Keratinocyte (primary cell): ENCODE measurements around the gene TP53INP2. TPM values are rescaled to one million over a fixed set of nuclear protein-coding genes. Genes with fewer than 3 reads are reported as not detected.

Experiments
- DNase-seq: peaks from one replicate; pipeline ENCODE4 v3.0.0-alpha.2; 2011; ENCODE audit warnings: low read depth, missing footprints, low spot score
- FAIRE-seq: peaks from 2 replicates; lab custom pipeline; 2011; peaks lifted over from hg19 to GRCh38; lab: Jason Lieb, UNC
- H2AFZ ChIP-seq: 2 replicates; pipeline ENCODE4 v1.6.0; 2012; ENCODE audit warnings: low read length, control low read depth, inconsistent platforms; ENCODE audit not compliant: control insufficient read depth
- H3K27ac ChIP-seq: 2 replicates; pipeline ENCODE4 v1.5.1; 2011; ENCODE audit warnings: low read length; ENCODE audit not compliant: control insufficient read depth, insufficient read depth
- H3K27me3 ChIP-seq: 3 replicates; pipeline ENCODE4 v1.6.0; 2011; ENCODE audit warnings: low read length; ENCODE audit not compliant: control insufficient read depth, insufficient read depth; ENCODE audit errors: extremely low read depth
- H3K36me3 ChIP-seq, 2 experiments: 2 replicates in 1 of 2; 3 replicates in 1 of 2; pipeline ENCODE4 v1.5.1; 2011; ENCODE audit warnings: low read length in 2 of 2, mild to moderate bottlenecking in 1 of 2; ENCODE audit not compliant: control insufficient read depth in 2 of 2, insufficient read depth in 2 of 2; ENCODE audit errors: extremely low read depth in 1 of 2
- H3K4me1 ChIP-seq: 3 replicates; pipeline ENCODE4 v1.5.1; 2011; ENCODE audit warnings: low read length; ENCODE audit not compliant: control insufficient read depth, insufficient read depth; ENCODE audit errors: extremely low read depth
- H3K4me2 ChIP-seq: 3 replicates; pipeline ENCODE4 v1.6.0; 2011; ENCODE audit warnings: low read depth, low read length; ENCODE audit not compliant: control insufficient read depth, insufficient read depth; ENCODE audit errors: extremely low read depth
- H3K4me3 ChIP-seq, 3 experiments: fragments of 200-600 bp in 1 of 3; sonication (generic) in 1 of 3; 2 replicates in 2 of 3; 3 replicates in 1 of 3; pipeline ENCODE4 v1.5.1; 2011 to 2016; ENCODE audit warnings: low read length in 3 of 3, mild to moderate bottlenecking in 3 of 3, control low read depth in 2 of 3, inconsistent platforms in 1 of 3, low read depth in 1 of 3, mixed read lengths in 1 of 3, mixed run types in 1 of 3, moderate library complexity in 1 of 3; ENCODE audit not compliant: control insufficient read depth in 2 of 3, insufficient read depth in 2 of 3; ENCODE audit errors: extremely low read depth in 1 of 3
- H3K79me2 ChIP-seq: 2 replicates; pipeline ENCODE4 v1.6.0; 2012; ENCODE audit warnings: low read length; ENCODE audit not compliant: control insufficient read depth, insufficient read depth
- H3K9ac ChIP-seq: 3 replicates; pipeline ENCODE4 v1.6.0; 2011; ENCODE audit warnings: low read length; ENCODE audit not compliant: control insufficient read depth, insufficient read depth; ENCODE audit errors: extremely low read depth
- H3K9me1 ChIP-seq: 3 replicates; pipeline ENCODE4 v1.6.0; 2011; ENCODE audit warnings: low read length; ENCODE audit not compliant: control insufficient read depth, insufficient read depth; ENCODE audit errors: extremely low read depth
- H3K9me3 ChIP-seq: 2 replicates; pipeline ENCODE4 v1.5.1; 2012; ENCODE audit warnings: low read depth, low read length; ENCODE audit not compliant: control insufficient read depth
- H4K20me1 ChIP-seq: 3 replicates; pipeline ENCODE4 v1.6.0; 2011; ENCODE audit warnings: low read length; ENCODE audit not compliant: control insufficient read depth, insufficient read depth; ENCODE audit errors: extremely low read depth
- EZH2 ChIP-seq: IDR thresholded peaks from one replicate; pipeline ENCODE4 v1.6.1; 2012; ENCODE audit warnings: inconsistent platforms, mild to moderate bottlenecking, low read length, moderate library complexity
- dilution Hi-C: fragments of 300-500 bp; cut with MboI; formaldehyde crosslinking; loops from one replicate; pipeline ENCODE4 v1.7.0; 2020; ENCODE audit warnings: low sequenced_read_pairs; ENCODE audit not compliant: extremely low pct_ligation_motif_present
- polyA plus RNA-seq, 5 experiments: library from polyadenylated mRNA; depleted of rRNA in 3 of 5; stranded (reverse) in 3 of 5; stranded (forward) in 1 of 5; unstranded in 1 of 5; fragments of >200 nt; gene quantifications; 1 replicate in 1 of 5; 2 replicates in 3 of 5; 3 replicates in 1 of 5; pipeline versions ENCODE4 v1.2.1 to v1.2.3, GENCODE V29; 2011 to 2012; ENCODE audit warnings: missing spikeins in 2 of 5, low read depth in 1 of 5, low replicate concordance in 1 of 5
- TF ChIP-seq, protein P1 (sequence below), 3 experiments: IDR thresholded peaks in 1 of 3; conservative IDR thresholded peaks in 1 of 3; optimal IDR thresholded peaks in 1 of 3; 2 replicates in 2 of 3; 3 replicates in 1 of 3; pipeline versions ENCODE3 to v1.5.1; 2011; ENCODE audit warnings: low read length in 3 of 3, mild to moderate bottlenecking in 3 of 3, moderate library complexity in 2 of 3, control low read depth in 1 of 3, inconsistent platforms in 1 of 3; ENCODE audit not compliant: insufficient read depth in 2 of 3; ENCODE audit errors: extremely low read depth in 1 of 3

TP53INP2 gene
- polyA plus RNA-seq, 1 donor (not counting 4 experiments of a cell fraction or from before 2014, with no cell fraction given) = 1.0 TPM

DNA sequence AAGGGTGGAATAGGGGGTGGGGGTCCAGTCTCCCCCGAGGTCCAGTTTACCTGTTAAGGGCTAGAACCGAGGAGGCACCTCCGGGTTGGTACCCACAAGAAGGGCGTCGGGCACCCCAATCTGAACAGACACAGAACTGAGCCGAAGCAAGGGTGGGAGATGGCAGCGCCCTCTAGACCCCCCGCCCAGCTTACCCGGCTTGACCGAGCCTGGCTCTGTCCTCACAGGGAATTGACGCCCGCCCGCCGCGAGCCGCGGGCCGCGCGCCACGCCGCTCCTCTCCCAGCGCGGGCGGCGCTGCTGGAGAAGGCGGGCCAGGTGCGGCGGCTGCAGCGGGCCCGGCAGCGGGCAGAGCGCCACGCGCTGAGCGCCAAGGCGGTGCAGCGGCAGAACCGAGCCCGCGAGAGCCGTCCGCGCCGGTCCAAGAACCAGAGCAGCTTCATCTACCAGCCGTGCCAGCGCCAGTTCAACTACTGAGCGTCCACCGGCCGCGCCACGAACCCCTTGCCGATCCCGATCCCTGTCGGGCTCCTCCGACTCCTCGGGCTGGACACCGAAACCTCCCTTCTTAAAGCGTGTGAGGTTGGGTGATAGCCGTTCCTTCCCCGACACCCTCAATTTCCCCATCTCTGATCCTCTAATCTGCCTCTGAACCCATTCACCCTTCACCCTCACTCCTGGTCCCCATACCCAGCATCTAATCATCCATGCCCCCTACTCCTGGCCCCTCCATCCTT is 5.9 kb downstream of the TP53INP2 start:
- Histone ChIP-seq H3K9me1 (peaks cover 5% of the 10 kb centered on the region), H3K4me3 (peak overlapping the region; percentile 43 to 70 (median 65)), H3K79me2 (no peaks in the 10 kb centered on the region), H3K27me3 (no peaks in the 10 kb centered on the region), H3K27ac (no peak overlapping the region), H3K4me1 (peaks cover 30% of the 10 kb centered on the region), H2AFZ (peak overlapping the region; percentile 79), H4K20me1 (peaks cover 14% of the 10 kb centered on the region), H3K9ac (peak overlapping the region; percentile 65), H3K36me3 (peaks cover 2 to 7% of the 10 kb centered on the region in 2 experiments), H3K9me3 (no peaks in the 10 kb centered on the region), H3K4me2 (peak overlapping the region; percentile 85)
- FAIRE-seq (no peak), DNase-seq (no peak)
- TF ChIP-seq, protein P1, sequence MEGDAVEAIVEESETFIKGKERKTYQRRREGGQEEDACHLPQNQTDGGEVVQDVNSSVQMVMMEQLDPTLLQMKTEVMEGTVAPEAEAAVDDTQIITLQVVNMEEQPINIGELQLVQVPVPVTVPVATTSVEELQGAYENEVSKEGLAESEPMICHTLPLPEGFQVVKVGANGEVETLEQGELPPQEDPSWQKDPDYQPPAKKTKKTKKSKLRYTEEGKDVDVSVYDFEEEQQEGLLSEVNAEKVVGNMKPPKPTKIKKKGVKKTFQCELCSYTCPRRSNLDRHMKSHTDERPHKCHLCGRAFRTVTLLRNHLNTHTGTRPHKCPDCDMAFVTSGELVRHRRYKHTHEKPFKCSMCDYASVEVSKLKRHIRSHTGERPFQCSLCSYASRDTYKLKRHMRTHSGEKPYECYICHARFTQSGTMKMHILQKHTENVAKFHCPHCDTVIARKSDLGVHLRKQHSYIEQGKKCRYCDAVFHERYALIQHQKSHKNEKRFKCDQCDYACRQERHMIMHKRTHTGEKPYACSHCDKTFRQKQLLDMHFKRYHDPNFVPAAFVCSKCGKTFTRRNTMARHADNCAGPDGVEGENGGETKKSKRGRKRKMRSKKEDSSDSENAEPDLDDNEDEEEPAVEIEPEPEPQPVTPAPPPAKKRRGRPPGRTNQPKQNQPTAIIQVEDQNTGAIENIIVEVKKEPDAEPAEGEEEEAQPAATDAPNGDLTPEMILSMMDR (optimal IDR thresholded peaks at IDR 0.05 in 1 of 3, IDR thresholded peaks at IDR 0.05 in 1 of 3, conservative IDR thresholded peaks at IDR 0.05 in 1 of 3; ENCODE audit: extremely low read depth in 1 of 3, insufficient read depth in 2 of 3, low read length in 3 of 3) = peak in 1 of 3 experiments; percentile 67
- peak; percentile 50 for TF ChIP-seq EZH2
- dilution Hi-C loops = no loop called here

DNA sequence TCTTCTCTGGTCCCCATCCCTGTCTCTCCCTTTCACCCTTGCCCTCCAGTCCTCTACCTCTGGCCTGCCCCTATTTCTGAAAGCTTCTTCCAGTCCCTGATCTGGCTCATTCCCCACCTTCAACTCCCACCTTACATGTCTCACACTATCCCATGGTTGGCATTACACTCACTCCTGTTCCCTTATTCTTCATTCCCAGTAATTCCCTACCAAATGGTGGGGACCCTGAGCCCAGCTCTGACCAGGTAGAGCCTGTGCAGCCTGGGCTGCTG is 6.4 kb downstream of the TP53INP2 start:
- Histone ChIP-seq H3K4me3 (no peak overlapping the region), H3K36me3 (peaks cover 2 to 11% of the 10 kb centered on the region in 2 experiments), H4K20me1 (peaks cover 14% of the 10 kb centered on the region), H3K27ac (no peak overlapping the region), H3K27me3 (no peaks in the 10 kb centered on the region), H3K9ac (no peak overlapping the region), H3K4me1 (peaks cover 27% of the 10 kb centered on the region), H3K79me2 (no peaks in the 10 kb centered on the region), H3K9me3 (no peaks in the 10 kb centered on the region), H3K4me2 (peak overlapping the region; percentile 85), H3K9me1 (peaks cover 5% of the 10 kb centered on the region), H2AFZ (no peak overlapping the region)
- dilution Hi-C loops = no loop called here
- no peak for DNase-seq
- FAIRE-seq = no peak
- no peak for TF ChIP-seq EZH2
- TF ChIP-seq, protein P1 (optimal IDR thresholded peaks at IDR 0.05 in 1 of 3, IDR thresholded peaks at IDR 0.05 in 1 of 3, conservative IDR thresholded peaks at IDR 0.05 in 1 of 3; ENCODE audit: extremely low read depth in 1 of 3, insufficient read depth in 2 of 3, low read length in 3 of 3) = no peak
